ENCODE data around the gene WWOX. TPM values are rescaled to one million over a fixed set of nuclear protein-coding genes. Genes with fewer than 3 reads are reported as not detected.

WWOX gene
- polyA plus RNA-seq, 3 donors: 36.2 to 37.9 (median 36.7) TPM

DNA sequence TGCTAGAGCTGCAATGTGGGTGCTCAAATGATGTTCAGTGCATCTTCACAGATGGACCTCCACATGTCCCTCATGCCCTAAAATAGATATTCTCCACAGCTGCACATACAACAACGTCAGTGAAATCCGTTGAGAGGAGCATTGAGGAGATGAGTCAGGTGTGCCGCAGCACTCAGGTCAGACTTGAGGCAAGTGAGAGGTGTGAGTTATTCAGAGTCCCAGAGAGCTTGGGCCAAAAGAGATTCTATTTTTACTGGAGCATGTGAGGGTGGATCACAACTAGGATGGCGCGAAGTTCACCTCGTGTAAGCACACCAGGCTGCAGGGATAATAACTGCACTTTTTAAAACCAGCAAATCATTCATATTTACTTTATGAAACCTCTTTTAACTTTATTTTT lies 855.8 kb downstream of the WWOX start:
- no peak for DNase-seq (ENCODE audit: extremely low read depth in 1 of 11, low read depth in 9 of 11, low spot score in 4 of 11)

DNA sequence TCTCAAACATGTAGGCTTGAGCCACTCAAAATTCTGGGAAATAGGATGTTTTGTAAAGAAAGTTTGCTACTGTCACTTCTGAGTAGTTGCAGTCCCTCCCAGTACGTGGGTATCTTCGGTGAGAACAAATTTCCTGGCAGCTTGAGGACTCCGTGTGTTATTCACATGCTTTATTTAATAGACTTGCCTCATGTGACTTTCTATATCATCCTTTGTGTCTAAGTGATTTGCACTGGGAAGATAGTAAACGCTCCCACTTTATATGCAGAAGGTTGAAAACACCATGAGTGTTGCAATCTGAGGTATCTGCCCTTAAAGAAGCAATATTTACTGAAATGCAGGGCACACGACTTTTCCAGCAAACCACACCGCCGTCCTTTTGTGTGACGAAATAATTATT lies 857.4 kb downstream of the WWOX start:
- no peak for DNase-seq (ENCODE audit: extremely low read depth in 1 of 11, low read depth in 9 of 11, low spot score in 4 of 11)

DNA sequence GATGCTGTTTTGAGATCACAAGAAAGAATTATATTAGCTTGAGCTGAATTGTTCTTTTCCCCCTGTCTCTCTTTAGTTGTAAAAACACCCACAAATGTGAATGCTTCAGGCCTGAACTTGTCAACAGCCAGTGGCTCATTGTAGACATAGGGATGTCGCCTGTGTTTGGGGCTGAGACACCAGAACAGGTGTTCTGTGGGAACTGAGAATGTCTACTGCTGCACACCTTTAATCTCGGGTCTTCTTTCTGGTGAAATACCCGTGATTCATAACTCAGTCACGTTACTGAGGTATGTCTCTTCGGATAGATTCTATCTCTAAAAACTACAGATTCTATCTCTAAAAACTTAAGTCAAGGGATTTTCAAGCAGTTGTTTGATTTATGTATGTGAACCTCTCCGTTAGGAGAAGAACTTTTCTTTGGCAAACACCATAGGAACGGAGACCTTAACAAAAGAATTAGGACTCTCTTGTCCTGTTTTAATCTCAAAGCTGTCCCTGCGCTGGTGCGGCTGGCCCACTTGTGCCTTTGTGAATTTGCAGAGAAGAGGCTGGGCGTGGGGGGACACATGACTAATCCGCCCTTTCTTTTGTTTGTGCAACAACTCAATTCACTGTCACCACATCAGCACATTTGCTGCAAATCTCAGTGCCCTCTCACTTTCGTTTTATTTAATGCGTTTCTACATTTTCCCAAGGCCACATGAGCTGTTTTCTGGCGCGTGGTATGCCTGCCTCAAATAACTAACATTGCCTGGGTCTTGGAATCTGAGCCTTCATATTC lies 858.1 kb downstream of the WWOX start:
- DNase-seq (ENCODE audit: extremely low read depth in 1 of 11, low read depth in 9 of 11, low spot score in 4 of 11): no peak

DNA sequence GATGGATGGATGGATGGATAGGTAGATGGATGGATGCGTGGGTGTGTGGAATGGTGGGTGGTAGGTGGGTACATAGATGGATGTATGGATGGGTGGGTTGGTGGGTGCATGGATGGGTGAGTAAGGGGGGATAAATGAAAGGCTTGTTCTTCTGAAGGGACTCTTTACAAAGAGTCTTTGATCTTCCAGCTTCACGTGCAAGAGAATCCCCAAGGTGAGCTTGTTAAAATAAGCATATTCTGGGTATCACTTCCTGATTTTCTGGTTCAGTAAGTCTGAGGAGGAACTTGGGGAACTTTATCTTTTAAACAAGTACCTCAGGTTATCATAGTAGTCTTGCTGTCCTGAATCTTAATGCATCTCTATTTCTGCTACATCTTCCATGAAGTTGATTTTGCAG lies 862.0 kb downstream of the WWOX start:
- DNase-seq (ENCODE audit: extremely low read depth in 1 of 11, low read depth in 9 of 11, low spot score in 4 of 11): no peak

DNA sequence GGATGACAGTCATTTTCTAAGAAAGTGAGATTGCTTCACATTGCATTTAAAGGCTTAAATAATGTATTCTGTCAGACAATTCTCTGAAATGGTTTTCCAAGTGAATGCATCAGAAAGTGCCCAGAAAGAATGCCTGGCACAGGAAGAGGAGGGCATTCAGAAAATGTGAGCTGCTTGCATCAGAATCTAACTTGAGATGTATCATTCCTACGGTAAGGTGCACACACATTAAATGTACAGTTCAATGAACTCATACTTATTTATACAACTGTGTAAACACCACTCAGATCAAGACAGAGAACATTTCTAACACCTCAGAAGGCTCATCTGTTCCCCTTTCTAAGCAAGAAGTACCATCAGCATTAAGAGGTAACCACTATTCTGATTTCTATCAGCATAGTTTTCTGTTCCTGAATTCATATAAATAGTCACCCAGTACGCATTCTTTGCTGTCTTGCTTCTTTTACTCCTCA lies 863.0 kb downstream of the WWOX start:
- DNase-seq (ENCODE audit: extremely low read depth in 1 of 11, low read depth in 9 of 11, low spot score in 4 of 11): no peak

DNA sequence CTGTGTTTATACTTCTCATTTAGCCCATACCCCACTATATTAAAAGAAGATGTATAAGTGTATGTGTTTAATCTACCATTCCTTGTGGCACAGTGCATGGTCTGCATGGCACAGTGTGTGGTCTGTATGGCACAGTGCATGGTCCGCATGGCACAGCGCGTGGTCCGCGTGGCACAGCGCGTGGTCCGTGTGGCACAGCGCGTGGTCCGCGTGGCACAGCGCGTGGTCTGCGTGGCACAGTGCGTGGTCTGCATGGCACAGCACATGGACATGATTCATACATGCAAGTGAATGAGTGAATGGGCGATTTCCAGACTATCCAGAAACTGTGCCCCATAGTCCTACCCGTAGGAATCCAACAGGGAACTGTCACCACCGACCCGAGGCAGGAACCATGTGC lies 868.5 kb downstream of the WWOX start:
- no peak for DNase-seq (ENCODE audit: extremely low read depth in 1 of 11, low read depth in 9 of 11, low spot score in 4 of 11)

DNA sequence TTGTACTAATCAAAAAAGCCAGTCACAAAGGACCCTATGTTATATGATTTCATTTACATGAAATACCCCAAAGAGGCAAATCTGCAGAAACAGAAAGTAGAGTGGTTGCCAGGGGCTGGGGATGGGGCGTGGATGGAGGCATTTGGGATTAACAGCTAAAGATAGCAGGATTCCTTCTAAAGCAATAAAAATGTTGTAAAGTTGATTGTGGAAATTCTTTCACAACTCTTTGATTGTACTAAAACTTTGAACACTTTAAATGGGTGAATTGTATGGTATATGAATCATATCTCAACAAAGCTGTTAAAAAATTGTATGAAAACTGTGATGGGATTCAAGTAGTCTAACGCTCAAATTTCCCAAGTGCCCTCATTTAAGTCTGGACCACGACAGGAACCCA lies 870.3 kb downstream of the WWOX start:
- no peak for DNase-seq (ENCODE audit: extremely low read depth in 1 of 11, low read depth in 9 of 11, low spot score in 4 of 11)

DNA sequence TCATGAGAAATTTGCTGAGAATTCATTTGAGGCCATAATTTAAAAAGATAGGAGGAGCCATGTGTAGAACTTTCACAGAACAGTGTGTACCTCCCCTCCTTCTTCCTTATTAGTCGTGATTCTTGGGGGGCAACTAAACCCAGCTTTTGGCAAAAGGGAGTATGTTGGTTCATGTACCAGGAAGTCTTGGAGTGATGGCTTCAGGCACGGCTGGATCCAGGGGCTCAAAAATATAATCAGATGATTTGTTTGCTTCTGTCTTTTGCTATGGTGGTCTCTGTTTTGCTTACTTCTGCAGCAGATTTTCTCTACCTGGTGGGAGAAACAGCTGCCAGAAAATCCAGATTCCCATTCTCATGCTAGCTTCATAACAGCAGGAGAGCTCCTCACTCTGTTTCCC lies 871.2 kb downstream of the WWOX start:
- no peak for DNase-seq (ENCODE audit: extremely low read depth in 1 of 11, low read depth in 9 of 11, low spot score in 4 of 11)

DNA sequence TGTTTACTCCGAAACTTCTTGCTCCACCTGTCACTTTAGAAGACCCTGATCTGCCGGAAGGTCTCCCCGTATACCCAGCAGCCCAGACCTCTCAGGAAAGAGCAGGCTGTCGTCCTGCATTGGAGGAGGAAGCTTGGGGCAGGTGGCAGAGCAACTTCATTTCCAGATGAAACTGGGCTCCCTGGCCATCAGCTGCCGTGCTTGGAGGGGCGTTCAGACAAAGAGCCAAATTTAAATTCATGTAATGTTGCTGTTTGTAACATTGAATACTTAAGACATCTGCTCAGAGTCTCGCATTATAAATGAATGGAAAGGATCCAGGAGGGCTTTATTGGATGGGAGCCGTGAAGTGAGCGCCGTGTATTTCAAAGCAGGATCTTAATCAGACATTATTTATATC lies 872.6 kb downstream of the WWOX start:
- no peak for DNase-seq (ENCODE audit: extremely low read depth in 1 of 11, low read depth in 9 of 11, low spot score in 4 of 11)

DNA sequence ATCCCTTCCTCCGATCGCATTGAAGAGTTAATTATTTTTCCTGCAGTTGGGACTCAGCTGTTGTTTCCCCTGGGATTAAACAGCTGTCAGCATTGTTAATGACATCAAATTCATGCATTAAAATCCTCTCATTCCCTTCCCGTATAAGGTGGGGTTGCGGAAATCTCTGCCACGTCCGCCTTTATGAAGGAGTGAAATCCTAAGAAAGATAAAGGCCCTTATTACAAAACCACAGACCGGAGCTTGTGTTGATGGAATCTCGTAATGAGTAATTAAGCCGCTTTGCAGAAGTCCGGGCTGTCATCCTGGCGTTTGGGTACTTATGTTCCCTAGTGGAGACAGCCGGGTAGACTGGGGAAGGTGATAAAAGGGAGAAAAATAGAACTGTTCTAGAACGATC lies 873.5 kb downstream of the WWOX start:
- DNase-seq (ENCODE audit: extremely low read depth in 1 of 11, low read depth in 9 of 11, low spot score in 4 of 11): no peak

DNA sequence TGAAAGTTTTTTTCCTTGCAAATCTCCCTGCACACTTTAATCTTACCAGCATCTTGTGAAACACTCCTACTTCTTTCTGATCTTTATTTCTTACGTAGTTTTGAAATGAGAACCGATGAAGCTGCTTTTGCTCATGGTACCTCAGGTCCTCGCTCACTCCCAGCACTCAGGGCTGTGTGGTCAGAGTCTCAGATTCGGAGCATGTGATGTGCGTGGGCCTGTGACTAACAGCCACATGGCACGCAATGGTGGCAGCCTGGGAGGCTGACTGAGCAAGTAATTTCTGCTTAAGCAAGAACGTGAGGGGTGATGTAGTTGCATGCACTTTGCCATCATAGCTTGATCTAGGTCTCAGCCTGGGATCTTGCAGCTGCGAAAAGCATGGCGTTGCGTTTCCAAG lies 876.8 kb downstream of the WWOX start:
- DNase-seq (ENCODE audit: extremely low read depth in 1 of 11, low read depth in 9 of 11, low spot score in 4 of 11): no peak

DNA sequence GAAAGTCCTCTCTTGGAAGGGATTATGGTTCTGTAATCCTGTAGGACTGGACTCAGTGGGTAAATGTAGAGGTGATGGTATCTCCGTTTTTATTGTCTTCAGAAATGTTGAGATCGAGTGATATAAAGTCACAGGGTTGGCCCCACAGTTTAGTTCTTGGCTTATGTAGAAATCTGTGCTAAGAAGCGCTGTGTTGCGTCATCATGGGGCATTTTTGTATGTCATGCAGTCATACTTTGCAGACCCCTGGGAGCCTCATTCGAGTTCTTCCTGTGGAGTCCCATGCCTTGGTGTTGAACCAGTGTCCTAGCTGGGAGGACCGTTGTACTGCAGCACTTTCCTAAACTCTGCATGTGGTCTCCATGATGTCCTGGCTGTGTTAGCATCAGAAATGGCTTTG lies 881.4 kb downstream of the WWOX start:
- no peak for DNase-seq (ENCODE audit: extremely low read depth in 1 of 11, low read depth in 9 of 11, low spot score in 4 of 11)

DNA sequence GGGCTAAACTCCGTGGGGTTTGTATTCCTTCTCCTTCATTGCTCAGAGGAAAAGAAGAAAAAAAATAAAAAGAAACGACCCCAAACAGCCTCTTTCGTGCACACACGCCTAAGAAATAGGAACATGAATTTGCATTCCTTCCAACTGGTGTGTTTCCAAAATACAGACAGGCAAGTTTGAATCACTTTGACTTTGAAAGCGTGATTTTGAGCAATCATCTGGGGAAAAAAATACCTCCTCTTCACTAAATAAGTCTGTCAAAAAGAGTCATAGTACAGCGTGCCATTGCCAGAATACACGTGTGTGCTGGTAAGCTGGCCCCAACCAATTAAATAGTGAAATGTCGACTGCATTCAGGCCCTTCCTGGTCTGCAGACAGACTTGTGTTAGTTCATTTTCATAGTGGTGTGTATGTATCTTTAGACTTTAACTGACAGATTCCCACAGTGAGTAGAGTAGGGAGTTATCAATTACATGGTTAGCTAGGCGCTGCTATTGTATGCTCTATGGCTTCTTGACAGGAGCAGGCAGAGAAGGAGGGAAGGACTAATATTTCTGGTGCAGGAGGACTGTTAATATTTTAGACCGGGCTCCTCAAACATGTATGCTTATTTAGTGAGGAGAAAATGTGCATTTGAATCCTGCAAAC lies 882.8 kb downstream of the WWOX start:
- DNase-seq (ENCODE audit: extremely low read depth in 1 of 11, low read depth in 9 of 11, low spot score in 4 of 11): no peak

DNA sequence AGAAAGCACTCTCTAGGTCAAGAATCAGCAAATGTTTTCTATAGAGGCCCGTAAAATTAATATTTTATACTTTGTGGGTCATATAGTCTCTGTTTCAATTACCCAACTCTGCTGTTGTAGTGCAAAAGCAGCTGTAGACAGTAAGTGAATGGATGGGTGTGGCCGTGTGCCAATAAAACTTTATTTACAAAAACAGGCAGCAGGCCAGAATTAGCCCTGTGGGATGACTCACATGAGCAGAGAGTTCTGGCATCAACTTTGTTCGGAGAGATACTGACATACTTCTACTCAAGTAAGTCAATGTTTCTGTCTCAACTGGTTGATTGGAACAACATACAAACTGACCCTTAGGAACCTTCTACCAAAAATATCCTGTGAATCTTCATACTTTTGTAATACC lies 884.9 kb downstream of the WWOX start:
- DNase-seq (ENCODE audit: extremely low read depth in 1 of 11, low read depth in 9 of 11, low spot score in 4 of 11): no peak

DNA sequence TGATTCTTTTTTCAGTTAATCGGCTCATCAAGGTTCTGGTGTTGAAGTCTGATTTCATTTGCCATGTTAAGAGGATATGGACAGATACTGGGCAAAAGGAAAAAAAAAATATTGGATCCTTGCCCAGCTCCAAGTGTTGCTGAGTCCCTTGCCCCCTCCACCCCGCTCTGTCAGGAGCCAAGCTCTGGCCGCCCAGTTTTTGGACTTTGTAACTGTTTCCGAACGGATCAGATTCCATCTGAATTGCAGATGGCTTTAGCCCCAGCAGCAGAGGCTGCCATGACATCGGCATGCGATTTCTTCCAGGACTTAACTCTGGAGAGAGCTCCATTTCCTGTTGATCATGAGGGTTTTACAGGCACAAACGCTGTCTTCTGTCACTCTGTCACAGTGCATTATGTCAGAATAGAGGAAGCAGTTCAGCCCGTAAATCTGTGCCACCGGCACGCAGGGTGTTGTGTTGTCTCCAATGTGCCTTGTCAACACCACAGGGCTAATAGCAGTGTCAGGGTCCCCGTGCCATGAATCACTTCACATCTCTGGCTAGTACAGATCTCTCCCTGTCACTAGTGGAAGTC lies 885.5 kb downstream of the WWOX start:
- peak in 1 of 11 donors; percentile 24 for DNase-seq (ENCODE audit: extremely low read depth in 1 of 11, low read depth in 9 of 11, low spot score in 4 of 11)

DNA sequence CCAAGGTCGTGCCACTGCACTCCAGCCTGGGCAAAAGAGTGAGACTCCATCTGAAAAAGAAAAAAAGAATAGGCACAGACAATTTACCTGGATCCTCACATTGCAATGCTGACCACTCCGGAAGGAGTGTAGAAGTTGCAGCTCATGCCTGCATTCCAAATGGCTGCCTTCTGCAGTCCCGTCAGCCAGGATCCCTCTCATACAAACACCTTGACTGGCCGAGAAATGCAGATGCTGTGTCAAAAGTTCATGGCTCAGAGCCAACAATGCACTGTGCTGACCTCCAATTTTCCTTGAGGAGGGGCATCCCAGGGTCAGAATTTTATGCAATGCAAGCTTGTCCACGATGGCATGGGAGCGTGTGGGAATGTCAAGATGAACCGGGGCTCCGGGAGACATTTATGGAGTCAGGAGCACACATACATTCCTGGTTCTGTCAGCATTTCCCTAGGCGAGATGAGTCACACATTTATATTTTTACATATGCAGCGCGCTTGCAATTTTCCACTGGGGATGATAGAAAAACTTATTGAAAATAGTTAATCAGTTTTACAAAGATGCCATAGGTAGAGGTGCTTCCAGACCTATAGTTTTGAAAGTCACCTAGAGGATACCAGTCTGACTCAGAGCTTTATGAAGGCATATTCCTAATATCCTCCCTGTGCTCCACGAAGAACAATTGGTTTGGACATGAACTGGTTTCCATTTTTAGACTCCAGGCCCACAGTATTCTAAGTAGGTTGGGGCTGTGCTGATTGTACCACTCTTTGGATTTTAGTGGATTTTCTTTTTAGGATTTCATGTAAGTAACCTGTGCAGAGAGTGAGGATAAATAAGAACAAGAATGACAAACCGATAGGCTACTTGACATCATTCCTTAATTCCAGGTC lies 886.5 kb downstream of the WWOX start:
- DNase-seq (ENCODE audit: extremely low read depth in 1 of 11, low read depth in 9 of 11, low spot score in 4 of 11): no peak

DNA sequence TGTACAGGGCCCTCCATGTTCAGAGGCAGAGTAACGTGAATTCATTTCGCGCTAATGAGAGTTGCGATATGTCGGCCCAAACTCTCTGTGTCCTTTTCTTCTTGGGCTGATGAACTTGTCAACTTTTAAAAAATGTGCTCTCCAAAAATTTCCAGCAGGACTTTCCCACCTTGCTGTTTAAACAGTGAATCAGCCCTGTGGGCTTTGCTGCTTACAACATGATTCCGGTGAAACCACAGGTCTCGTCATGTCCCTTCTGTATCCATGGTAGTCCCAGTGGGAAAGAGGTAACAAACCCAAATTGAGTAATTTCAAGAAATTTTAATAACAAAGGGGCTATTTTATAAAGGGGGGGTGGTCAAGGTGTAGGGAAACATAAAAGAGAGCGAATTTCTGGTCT lies 888.2 kb downstream of the WWOX start:
- DNase-seq (ENCODE audit: extremely low read depth in 1 of 11, low read depth in 9 of 11, low spot score in 4 of 11): no peak

DNA sequence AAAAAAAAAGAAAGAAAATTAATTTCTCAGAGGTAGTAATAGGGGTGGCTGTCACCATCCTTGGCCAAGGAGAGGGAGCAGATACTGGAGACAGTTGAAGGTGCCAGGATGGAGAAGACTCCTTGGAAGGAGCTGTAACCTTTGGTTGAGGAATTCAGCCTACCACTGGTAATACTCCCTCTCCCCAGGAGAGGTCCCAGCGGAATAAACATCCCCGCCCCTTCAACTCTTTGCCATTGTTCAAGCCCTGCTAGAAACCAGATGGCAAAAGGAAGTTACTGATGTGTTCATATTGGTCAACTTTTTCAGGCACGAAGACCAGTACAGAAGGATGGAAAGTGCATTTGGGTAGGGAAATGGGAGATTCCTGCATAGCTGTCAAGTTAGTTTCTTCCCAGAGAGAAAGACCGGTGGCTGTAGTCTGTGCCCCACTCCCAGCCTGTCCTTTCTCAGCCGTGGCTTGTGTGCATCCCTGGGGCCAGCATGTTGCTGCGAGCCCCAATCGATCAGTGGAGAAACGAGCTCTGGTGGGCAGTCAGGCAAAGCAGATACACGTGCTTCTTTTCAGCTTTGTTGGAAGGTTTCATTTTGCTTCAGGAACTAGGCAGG lies 889.0 kb downstream of the WWOX start:
- DNase-seq (ENCODE audit: extremely low read depth in 1 of 11, low read depth in 9 of 11, low spot score in 4 of 11): no peak

DNA sequence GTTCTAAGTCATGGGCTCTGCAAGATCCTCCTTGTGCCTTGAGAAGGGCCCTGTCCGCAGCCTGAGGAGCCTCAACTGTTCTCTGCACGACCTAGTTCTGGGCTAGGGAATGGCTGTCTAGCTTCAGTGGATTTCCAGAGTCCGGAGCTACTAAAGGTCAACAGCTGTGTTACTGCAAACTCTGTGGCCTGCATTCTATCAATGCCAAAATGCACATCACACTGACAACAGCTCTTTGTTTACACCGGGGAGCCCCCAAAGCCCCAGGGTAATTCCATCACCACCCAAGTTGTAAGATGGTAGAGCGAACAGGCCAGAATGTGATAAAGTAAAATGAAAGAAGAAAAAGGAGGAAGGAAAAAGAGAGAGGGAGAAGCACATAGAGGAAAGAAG lies 890.9 kb downstream of the WWOX start:
- DNase-seq (ENCODE audit: extremely low read depth in 1 of 11, low read depth in 9 of 11, low spot score in 4 of 11): no peak
